PFSK-1 (cell line): ENCODE data around the gene NFKBIE.

ENCODE experiments used
- FOXP2 ChIP-seq: optimal IDR thresholded peaks from 2 replicates; pipeline ENCODE3; 2011; ENCODE audit warnings: borderline replicate concordance, control low read depth, inconsistent platforms; ENCODE audit not compliant: insufficient read depth; ENCODE audit errors: extremely low read length, extremely low read depth
- POLR2AphosphoS5 ChIP-seq: IDR thresholded peaks from 2 replicates; pipeline ENCODE4 v1.6.1; 2012; ENCODE audit warnings: low read depth, mild to moderate bottlenecking, control low read depth, low read length, moderate library complexity
- TF ChIP-seq, protein P1 (sequence below), 2 experiments: IDR thresholded peaks; 2 replicates each; pipeline versions ENCODE4 v1.6.1 to v1.8.0; 2011 to 2012; ENCODE audit warnings: low read depth in 2 of 2, low read length in 2 of 2, control low read depth in 1 of 2, inconsistent platforms in 1 of 2, mild to moderate bottlenecking in 1 of 2, moderate library complexity in 1 of 2; ENCODE audit not compliant: insufficient read depth in 1 of 2

GRCh38 chr6:44238687-44239350 is 26.5 kb downstream of the NFKBIE start:
- TF ChIP-seq FOXP2 (no peak), POLR2AphosphoS5 (no peak)
- TF ChIP-seq, protein P1, sequence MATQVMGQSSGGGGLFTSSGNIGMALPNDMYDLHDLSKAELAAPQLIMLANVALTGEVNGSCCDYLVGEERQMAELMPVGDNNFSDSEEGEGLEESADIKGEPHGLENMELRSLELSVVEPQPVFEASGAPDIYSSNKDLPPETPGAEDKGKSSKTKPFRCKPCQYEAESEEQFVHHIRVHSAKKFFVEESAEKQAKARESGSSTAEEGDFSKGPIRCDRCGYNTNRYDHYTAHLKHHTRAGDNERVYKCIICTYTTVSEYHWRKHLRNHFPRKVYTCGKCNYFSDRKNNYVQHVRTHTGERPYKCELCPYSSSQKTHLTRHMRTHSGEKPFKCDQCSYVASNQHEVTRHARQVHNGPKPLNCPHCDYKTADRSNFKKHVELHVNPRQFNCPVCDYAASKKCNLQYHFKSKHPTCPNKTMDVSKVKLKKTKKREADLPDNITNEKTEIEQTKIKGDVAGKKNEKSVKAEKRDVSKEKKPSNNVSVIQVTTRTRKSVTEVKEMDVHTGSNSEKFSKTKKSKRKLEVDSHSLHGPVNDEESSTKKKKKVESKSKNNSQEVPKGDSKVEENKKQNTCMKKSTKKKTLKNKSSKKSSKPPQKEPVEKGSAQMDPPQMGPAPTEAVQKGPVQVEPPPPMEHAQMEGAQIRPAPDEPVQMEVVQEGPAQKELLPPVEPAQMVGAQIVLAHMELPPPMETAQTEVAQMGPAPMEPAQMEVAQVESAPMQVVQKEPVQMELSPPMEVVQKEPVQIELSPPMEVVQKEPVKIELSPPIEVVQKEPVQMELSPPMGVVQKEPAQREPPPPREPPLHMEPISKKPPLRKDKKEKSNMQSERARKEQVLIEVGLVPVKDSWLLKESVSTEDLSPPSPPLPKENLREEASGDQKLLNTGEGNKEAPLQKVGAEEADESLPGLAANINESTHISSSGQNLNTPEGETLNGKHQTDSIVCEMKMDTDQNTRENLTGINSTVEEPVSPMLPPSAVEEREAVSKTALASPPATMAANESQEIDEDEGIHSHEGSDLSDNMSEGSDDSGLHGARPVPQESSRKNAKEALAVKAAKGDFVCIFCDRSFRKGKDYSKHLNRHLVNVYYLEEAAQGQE (IDR thresholded peaks at IDR 0.05; ENCODE audit: insufficient read depth in 1 of 2, low read depth in 2 of 2, low read length in 2 of 2): no peak
